DLD1 (cell line): ENCODE results near the gene TTC34.

Experiments used
- in situ Hi-C: cut with HindIII; loops from 2 replicates; pipeline ENCODE4 v1.10.0; 2017; ENCODE audit warnings: low sequenced_read_pairs

TTC34 gene

GRCh38 chr1:2594001-2594640 is 207.4 kb downstream of the TTC34 start:
- in situ Hi-C loops = no loop called here

- in situ Hi-C loops = no loop called here
Measured at GRCh38 chr1:2593251-2593878, 208.1 kb downstream of the TTC34 start.

- in situ Hi-C loops = no loop called here
Measured at GRCh38 chr1:2592672-2593071, 208.8 kb downstream of the TTC34 start.

GRCh38 chr1:2591581-2592261 is 209.8 kb downstream of the TTC34 start:
- in situ Hi-C loops = no loop called here

- in situ Hi-C loops = no loop called here
Measured at GRCh38 chr1:2591233-2591580, 210.3 kb downstream of the TTC34 start.

- in situ Hi-C loops = no loop called here
Measured at GRCh38 chr1:2590233-2591141, 211.0 kb downstream of the TTC34 start.

GRCh38 chr1:2589431-2590232 is 211.9 kb downstream of the TTC34 start:
- in situ Hi-C loops = no loop called here

GRCh38 chr1:2588661-2589430 is 212.6 kb downstream of the TTC34 start:
- in situ Hi-C loops = no loop called here

- in situ Hi-C loops = no loop called here
Measured at GRCh38 chr1:2587860-2588571, 213.5 kb downstream of the TTC34 start.

GRCh38 chr1:2587071-2587859 is 214.2 kb downstream of the TTC34 start:
- in situ Hi-C loops = no loop called here

GRCh38 chr1:2586154-2587070 is 215.1 kb downstream of the TTC34 start, which contains the start of gene PRXL2B:
Gene PRXL2B (plus strand): TSS chr1:2586777. CDS start chr1:2586886, 109 bp downstream.
- in situ Hi-C loops = no loop called here
